HepG2 (cell line): ENCODE data around the gene ABCC1. TPM values are rescaled to one million over a fixed set of nuclear protein-coding genes. Genes with fewer than 3 reads are reported as not detected.
A peak's percentile ranks its signal among the peaks of the same experiment; 100 is the strongest.

Experiments
- CCAR2 ChIP-seq: fragments of 200-400 bp; formaldehyde crosslinking; optimal IDR thresholded peaks from 2 replicates; pipeline ENCODE3; 2018; ENCODE audit warnings: low read depth, mild to moderate bottlenecking, low read length, moderate library complexity
- KDM6A ChIP-seq: IDR thresholded peaks from 2 replicates; pipeline ENCODE4 v1.6.1; 2016; ENCODE audit warnings: low read depth
- KLF12 ChIP-seq: sonication (generic); formaldehyde crosslinking; IDR thresholded peaks from 2 replicates; pipeline ENCODE4 v1.4.0; 2020; ENCODE audit warnings: missing genetic modification reagents, borderline replicate concordance
- LCORL ChIP-seq, 2 experiments: fragments of 450-650 bp in 1 of 2; sonication (generic) in 1 of 2; formaldehyde crosslinking in 1 of 2; IDR thresholded peaks; 2 replicates each; pipeline versions ENCODE4 v1.5.0 to v1.6.1; 2017 to 2020; ENCODE audit warnings: antibody characterized with exemption in 1 of 2, missing genetic modification reagents in 1 of 2
- MBNL3 ChIP-seq: fragments of 250-450 bp; sonication (Bioruptor Pico); conservative IDR thresholded peaks from 2 replicates; pipeline ENCODE4 v1.8.0; 2022; ENCODE audit warnings: mild to moderate bottlenecking, inconsistent platforms
- RBFOX2 ChIP-seq: fragments of 200-400 bp; formaldehyde crosslinking; IDR thresholded peaks from 2 replicates; pipeline ENCODE4 v1.6.1; 2017; ENCODE audit warnings: low read depth, mild to moderate bottlenecking, low read length
- SNAPC2 ChIP-seq: sonication (generic); formaldehyde crosslinking; IDR thresholded peaks from 2 replicates; pipeline ENCODE4 v1.8.1; 2022; ENCODE audit warnings: mild to moderate bottlenecking, missing genetic modification reagents
- SP2 ChIP-seq: sonication (generic); formaldehyde crosslinking; IDR thresholded peaks from 2 replicates; pipeline ENCODE4 v1.5.1; 2020; ENCODE audit warnings: mild to moderate bottlenecking, missing genetic modification reagents
- SRSF9 ChIP-seq: fragments of 200-400 bp; formaldehyde crosslinking; IDR thresholded peaks from 2 replicates; pipeline ENCODE4 v1.6.1; 2018; ENCODE audit warnings: borderline replicate concordance, mild to moderate bottlenecking, low read depth, low read length; ENCODE audit not compliant: insufficient read depth, poor library complexity, severe bottlenecking
- STAT5B ChIP-seq: sonication (generic); formaldehyde crosslinking; IDR thresholded peaks from 2 replicates; pipeline ENCODE4 v1.4.0; 2020; ENCODE audit warnings: missing genetic modification reagents
- TCF12 ChIP-seq, 2 experiments: fragments of 450-650 bp in 1 of 2; sonication (generic) in 1 of 2; formaldehyde crosslinking in 1 of 2; IDR thresholded peaks; 2 replicates each; pipeline versions ENCODE4 v1.6.1 to v1.8.0; 2017 to 2022; ENCODE audit warnings: antibody characterized with exemption in 1 of 2, mild to moderate bottlenecking in 1 of 2, missing genetic modification reagents in 1 of 2, moderate library complexity in 1 of 2
- XBP1 ChIP-seq: sonication (generic); formaldehyde crosslinking; IDR thresholded peaks from 2 replicates; pipeline ENCODE4 v1.5.0; 2020; ENCODE audit warnings: missing genetic modification reagents
- XRCC5 ChIP-seq: fragments of 200-400 bp; formaldehyde crosslinking; optimal IDR thresholded peaks from 2 replicates; pipeline ENCODE3; 2017; ENCODE audit warnings: mild to moderate bottlenecking, low read length
- YEATS4 ChIP-seq: sonication (generic); formaldehyde crosslinking; IDR thresholded peaks from 2 replicates; pipeline ENCODE4 v1.4.0; 2020; ENCODE audit warnings: missing genetic modification reagents, borderline replicate concordance
- ZBTB7A ChIP-seq: sonication (generic); formaldehyde crosslinking; IDR thresholded peaks from 2 replicates; pipeline ENCODE4 v1.8.0; 2022; ENCODE audit warnings: mild to moderate bottlenecking, missing genetic modification reagents
- ZNF12 ChIP-seq: sonication (generic); formaldehyde crosslinking; IDR thresholded peaks from 2 replicates; pipeline ENCODE4 v1.5.0; 2020; ENCODE audit warnings: missing genetic modification reagents
- ZNF160 ChIP-seq: sonication (generic); formaldehyde crosslinking; IDR thresholded peaks from 2 replicates; pipeline ENCODE4 v1.8.0; 2022; ENCODE audit warnings: mild to moderate bottlenecking, inconsistent platforms, missing genetic modification reagents
- ZNF317 ChIP-seq: sonication (generic); formaldehyde crosslinking; IDR thresholded peaks from 2 replicates; pipeline ENCODE4 v1.5.0; 2020; ENCODE audit warnings: mild to moderate bottlenecking, missing genetic modification reagents
- ZNF547 ChIP-seq: sonication (generic); formaldehyde crosslinking; IDR thresholded peaks from 2 replicates; pipeline ENCODE4 v1.5.1; 2020; ENCODE audit warnings: mild to moderate bottlenecking, missing genetic modification reagents
- ZNF598 ChIP-seq: sonication (generic); formaldehyde crosslinking; IDR thresholded peaks from 2 replicates; pipeline ENCODE4 v1.5.1; 2020; ENCODE audit warnings: mild to moderate bottlenecking, missing genetic modification reagents, borderline replicate concordance
- ZNF768 ChIP-seq: sonication (generic); formaldehyde crosslinking; IDR thresholded peaks from 2 replicates; pipeline ENCODE4 v1.4.0; 2020; ENCODE audit warnings: missing genetic modification reagents
- ZNF782 ChIP-seq: sonication (generic); formaldehyde crosslinking; IDR thresholded peaks from 2 replicates; pipeline ENCODE4 v1.4.0; 2020; ENCODE audit warnings: missing genetic modification reagents, mild to moderate bottlenecking, borderline replicate concordance
- ZSCAN31 ChIP-seq: sonication (generic); formaldehyde crosslinking; IDR thresholded peaks from 2 replicates; pipeline ENCODE4 v1.5.0; 2020; ENCODE audit warnings: low read depth, mild to moderate bottlenecking, missing genetic modification reagents
- polyA plus RNA-seq, 8 experiments: library from polyadenylated mRNA; depleted of rRNA in 3 of 8; stranded (reverse) in 7 of 8; unstranded in 1 of 8; fragments of >200 nt; fragmentation: Illumina TruSeq in 4 of 8; extraction: Trizol in 4 of 8; gene quantifications; 2 replicates each; pipeline versions ENCODE4 v1.2.1 to v1.2.3, GENCODE V29; 2011 to 2016; ENCODE audit warnings: low read depth in 4 of 8, missing spikeins in 1 of 8, mixed read lengths in 1 of 8; ENCODE audit not compliant: insufficient read depth in 1 of 8
- total RNA-seq, 5 experiments: library from RNA; depleted of rRNA; stranded (reverse); fragments of >200 nt; fragmentation: Illumina TruSeq; extraction: Trizol; gene quantifications; 2 replicates each; pipeline ENCODE4 v1.2.3, GENCODE V29; 2016; ENCODE audit warnings: low read depth in 1 of 5
- TF ChIP-seq, protein P1 (sequence below): sonication (generic); formaldehyde crosslinking; IDR thresholded peaks from 2 replicates; pipeline ENCODE4 v1.5.0; 2020; ENCODE audit warnings: missing genetic modification reagents
- TF ChIP-seq, protein P2 (sequence below): sonication (generic); formaldehyde crosslinking; IDR thresholded peaks from 2 replicates; pipeline ENCODE4 v1.4.0; 2020; ENCODE audit warnings: mild to moderate bottlenecking, missing genetic modification reagents
- TF ChIP-seq, protein P3 (sequence below): sonication (generic); formaldehyde crosslinking; IDR thresholded peaks from 2 replicates; pipeline ENCODE4 v1.5.0; 2020; ENCODE audit warnings: missing genetic modification reagents, mild to moderate bottlenecking, borderline replicate concordance

ABCC1 gene
- total and polyA plus RNA-seq, 2 of the 13 experiments (the other 11 are each of a cell fraction or from before 2014, with no cell fraction given): 13.0 to 30.6 TPM

DNA sequence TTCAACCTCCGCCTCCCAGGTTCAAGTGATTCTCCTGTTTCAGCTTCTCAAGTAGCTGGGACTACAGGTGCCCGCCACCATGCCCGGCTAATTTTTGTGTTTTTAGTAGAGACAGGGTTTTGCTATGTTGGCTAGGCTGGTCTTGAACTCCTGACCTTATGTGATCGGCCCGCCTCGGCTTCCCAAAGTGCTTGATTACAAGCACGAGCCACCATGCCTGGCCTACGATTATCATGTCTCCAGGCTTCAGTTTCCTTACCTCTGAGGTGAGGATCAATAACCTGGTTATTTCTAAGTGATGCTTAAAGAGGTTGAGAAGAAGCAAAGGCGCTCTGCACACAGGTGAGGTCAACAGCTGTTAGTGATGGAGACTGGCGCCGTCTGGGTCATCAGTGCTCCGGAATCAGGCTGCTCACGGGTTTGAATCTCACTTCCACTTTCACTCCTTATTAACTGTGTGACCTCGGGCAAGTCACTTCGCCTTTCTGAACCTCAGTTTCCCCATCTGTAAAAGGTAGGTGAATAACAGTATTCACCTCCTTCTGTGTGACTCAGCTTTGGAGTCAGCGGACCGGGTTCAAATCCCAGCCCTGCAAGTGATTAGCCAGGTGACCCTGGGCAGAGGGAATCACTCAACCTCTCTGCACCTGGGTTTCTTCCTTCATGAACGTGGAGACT is 745 bp upstream of the ABCC1 start (continued):
- TF ChIP-seq, protein P1, sequence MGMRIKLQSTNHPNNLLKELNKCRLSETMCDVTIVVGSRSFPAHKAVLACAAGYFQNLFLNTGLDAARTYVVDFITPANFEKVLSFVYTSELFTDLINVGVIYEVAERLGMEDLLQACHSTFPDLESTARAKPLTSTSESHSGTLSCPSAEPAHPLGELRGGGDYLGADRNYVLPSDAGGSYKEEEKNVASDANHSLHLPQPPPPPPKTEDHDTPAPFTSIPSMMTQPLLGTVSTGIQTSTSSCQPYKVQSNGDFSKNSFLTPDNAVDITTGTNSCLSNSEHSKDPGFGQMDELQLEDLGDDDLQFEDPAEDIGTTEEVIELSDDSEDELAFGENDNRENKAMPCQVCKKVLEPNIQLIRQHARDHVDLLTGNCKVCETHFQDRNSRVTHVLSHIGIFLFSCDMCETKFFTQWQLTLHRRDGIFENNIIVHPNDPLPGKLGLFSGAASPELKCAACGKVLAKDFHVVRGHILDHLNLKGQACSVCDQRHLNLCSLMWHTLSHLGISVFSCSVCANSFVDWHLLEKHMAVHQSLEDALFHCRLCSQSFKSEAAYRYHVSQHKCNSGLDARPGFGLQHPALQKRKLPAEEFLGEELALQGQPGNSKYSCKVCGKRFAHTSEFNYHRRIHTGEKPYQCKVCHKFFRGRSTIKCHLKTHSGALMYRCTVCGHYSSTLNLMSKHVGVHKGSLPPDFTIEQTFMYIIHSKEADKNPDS: no peak
- TF ChIP-seq MBNL3 (CRISPR knock-in tag): no peak
- no peak for TF ChIP-seq CCAR2
- TF ChIP-seq SRSF9: no peak
- TF ChIP-seq SP2 (CRISPR knock-in tag): no peak
- TF ChIP-seq ZNF12 (CRISPR knock-in tag): no peak
- no peak for TF ChIP-seq ZNF160 (CRISPR knock-in tag)
- TF ChIP-seq XBP1 (CRISPR knock-in tag): no peak
- TF ChIP-seq, protein P2, sequence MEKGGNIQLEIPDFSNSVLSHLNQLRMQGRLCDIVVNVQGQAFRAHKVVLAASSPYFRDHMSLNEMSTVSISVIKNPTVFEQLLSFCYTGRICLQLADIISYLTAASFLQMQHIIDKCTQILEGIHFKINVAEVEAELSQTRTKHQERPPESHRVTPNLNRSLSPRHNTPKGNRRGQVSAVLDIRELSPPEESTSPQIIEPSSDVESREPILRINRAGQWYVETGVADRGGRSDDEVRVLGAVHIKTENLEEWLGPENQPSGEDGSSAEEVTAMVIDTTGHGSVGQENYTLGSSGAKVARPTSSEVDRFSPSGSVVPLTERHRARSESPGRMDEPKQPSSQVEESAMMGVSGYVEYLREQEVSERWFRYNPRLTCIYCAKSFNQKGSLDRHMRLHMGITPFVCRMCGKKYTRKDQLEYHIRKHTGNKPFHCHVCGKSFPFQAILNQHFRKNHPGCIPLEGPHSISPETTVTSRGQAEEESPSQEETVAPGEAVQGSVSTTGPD: no peak
- TF ChIP-seq TCF12 (IDR thresholded peaks at IDR 0.05): no peak
- no peak for TF ChIP-seq TCF12 (CRISPR knock-in tag; IDR thresholded peaks at IDR 0.05)
- no peak for TF ChIP-seq ZSCAN31
- no peak for TF ChIP-seq STAT5B (CRISPR knock-in tag)
- TF ChIP-seq ZNF547: no peak
- TF ChIP-seq ZBTB7A (CRISPR knock-in tag): no peak
- TF ChIP-seq, protein P3, sequence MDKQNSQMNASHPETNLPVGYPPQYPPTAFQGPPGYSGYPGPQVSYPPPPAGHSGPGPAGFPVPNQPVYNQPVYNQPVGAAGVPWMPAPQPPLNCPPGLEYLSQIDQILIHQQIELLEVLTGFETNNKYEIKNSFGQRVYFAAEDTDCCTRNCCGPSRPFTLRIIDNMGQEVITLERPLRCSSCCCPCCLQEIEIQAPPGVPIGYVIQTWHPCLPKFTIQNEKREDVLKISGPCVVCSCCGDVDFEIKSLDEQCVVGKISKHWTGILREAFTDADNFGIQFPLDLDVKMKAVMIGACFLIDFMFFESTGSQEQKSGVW (CRISPR knock-in tag): no peak
- TF ChIP-seq ZNF768 (CRISPR knock-in tag): no peak
- no peak for TF ChIP-seq LCORL (IDR thresholded peaks at IDR 0.05)
- peak; percentile 31; the same call in 1 of the 2 replicates for TF ChIP-seq LCORL (CRISPR knock-in tag; IDR thresholded peaks at IDR 0.05)
- TF ChIP-seq ZNF317 (CRISPR knock-in tag): no peak
- no peak for TF ChIP-seq YEATS4 (CRISPR knock-in tag)
- TF ChIP-seq XRCC5: no peak
- no peak for TF ChIP-seq RBFOX2
- TF ChIP-seq SNAPC2 (CRISPR knock-in tag): no peak
- peak; percentile 62; the same call in 1 of the 2 replicates for TF ChIP-seq ZNF598 (CRISPR knock-in tag)
- no peak for TF ChIP-seq KDM6A (CRISPR knock-in tag)
- 0 out of 2 replicates have a peak, but pooled peaks have one; percentile 26 for TF ChIP-seq ZNF782 (CRISPR knock-in tag)
- no peak for TF ChIP-seq KLF12 (CRISPR knock-in tag)
